HuH-7 (cell line): ENCODE results near the gene RUSC1.
A peak's percentile ranks its signal among the peaks of the same experiment; 100 is the strongest.

ENCODE experiments used
- DNase-seq: peaks from one replicate; pipeline ENCODE4 v3.0.0; 2011; ENCODE audit warnings: low spot score

The RUSC1 gene

DNA sequence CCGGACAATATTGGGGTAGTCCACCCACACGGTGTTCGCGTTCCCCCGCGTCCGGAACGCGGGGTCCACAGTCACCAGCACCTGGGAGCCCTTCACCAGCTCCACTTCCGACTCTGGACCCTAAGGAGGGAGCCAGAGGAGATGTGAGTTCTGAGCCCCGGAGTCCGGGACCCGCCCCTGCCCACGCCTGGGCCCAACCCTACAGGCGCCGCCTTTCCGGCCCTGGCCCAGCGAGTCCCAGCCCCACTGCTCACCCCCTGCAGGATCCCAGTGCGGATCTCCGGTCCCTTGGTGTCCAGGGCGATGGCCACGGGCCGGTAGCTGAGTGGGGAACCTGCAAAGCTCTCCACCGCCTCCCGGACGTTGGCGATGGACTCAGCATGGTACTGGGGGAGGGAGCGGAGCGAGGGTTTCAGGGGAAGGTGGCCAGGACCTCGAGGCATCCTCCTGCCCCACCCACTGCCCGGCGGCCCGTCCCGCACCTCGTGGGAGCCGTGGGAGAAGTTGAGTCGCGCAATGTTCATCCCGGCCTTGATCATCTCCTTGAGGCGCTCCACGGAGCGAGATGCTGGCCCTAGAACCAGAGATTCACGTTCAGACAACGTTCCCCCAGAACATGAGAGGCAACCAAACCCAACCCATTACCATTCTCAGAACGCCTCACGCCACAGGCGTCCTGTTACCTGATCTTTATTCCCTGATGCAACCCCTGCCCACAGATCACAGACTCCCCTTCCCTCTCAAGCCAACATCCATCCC, 25.3 kb upstream of the RUSC1 start:
- no peak for DNase-seq

DNA sequence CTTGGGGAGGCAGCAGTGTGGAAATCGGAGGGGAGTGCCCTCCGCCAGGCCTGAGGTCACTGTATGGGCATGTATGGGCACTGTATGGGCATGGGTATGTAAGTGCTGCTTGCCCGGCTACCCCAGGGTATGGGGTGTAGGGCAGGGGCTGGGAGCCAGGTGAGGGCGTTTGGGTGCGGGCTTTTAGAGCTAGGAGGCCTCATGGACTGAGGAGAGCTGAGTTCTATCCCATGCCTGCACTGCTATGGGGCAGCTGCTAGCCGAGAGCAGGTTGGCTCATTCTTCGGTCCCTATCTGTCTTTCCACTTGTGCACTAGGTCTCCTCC, 24.8 kb upstream of the RUSC1 start:
- no peak for DNase-seq

DNA sequence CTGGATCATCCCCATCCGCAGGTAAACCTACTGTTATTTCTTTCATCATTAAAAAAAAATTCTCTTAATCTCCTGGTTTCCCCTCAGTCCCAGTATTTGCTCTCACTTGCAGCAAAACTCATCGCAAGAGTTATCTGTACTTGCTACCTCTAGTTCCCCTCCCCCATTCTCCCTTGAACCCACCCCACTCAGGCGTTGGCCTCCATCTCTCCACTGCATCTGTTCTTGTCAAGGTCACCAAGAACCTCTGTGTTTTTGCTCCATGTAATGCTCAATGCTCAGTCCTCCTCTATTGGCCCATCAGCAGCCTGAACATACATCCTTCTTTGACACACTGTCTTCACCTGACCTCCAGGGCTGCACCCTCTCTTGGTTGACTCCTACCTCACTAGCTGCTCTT, 24.0 kb upstream of the RUSC1 start:
- DNase-seq: no peak

DNA sequence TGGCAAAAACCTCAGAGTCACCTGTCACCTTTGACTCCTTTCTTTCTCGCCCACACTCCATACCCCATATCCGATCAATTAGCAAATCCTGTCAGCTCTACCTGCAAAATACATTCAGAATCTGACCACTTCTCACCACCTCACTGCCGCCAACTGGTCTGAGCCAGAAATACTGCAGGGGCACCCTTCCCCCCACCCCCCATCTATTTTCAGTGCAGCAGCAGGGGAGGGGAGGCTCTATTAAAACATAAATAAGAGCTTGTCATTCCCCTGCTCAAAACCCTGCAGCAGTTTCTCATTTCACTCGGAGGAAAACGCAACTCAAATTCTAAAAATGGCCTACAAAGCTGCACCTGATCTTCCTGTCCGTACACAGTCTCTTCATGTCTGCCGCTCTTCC, 23.3 kb upstream of the RUSC1 start:
- DNase-seq: no peak

DNA sequence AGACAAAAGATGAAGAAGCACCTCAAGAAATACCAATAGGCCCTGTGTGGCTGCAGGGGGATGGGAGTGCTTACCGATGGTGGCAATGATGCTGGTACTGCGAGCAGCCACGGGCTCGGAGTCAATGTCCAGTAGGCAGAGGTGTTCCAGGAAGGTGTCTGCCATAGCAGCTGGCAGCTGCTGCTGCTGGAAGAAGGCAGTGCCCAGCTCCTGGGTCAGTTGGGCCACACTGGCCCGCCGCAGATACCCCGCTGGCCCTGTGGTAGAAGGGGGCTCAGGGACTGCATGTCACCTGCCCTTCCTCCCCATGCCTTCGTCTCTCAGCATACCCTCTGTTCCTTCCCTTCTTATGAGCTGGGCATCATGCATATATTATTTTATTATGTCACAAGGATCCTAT, 20.7 kb upstream of the RUSC1 start:
- DNase-seq: no peak

DNA sequence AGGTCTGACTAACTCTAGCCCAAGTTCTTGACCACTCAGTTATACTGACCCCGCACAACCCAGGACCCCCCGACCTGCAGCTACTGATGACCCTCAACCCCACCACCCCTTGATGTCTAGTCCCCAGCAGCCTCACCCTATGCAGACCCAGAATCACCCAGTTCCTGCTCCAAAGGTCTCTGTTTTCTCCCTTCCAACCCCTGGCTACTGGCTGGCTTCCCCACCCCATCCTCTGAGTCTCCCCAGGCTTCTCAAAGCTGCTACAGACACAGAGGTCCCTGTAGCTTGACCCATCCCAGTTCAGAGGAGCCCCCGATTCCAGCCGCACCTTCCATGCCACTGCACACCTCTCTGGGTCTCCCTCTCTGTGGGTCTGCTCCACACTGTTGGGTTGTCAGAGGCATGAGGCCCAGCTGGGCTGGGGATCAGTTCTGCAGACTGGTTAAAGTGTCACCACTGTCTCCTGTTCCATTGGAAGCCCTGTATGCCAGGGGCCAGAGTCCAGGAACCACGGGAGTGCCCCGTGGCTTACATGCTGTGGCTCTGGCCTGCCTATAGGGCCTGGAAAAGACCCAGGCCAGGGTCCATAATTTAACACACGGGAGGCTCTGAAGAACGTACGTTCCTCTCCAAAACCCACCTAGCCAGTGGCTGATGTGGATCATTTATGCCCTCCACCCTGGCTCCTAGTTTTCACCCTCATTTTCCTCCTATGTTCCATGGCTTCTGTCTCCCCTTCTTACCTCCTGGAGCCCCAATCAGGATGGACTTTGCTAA, 20.0 kb upstream of the RUSC1 start:
- DNase-seq: peak; percentile 56

DNA sequence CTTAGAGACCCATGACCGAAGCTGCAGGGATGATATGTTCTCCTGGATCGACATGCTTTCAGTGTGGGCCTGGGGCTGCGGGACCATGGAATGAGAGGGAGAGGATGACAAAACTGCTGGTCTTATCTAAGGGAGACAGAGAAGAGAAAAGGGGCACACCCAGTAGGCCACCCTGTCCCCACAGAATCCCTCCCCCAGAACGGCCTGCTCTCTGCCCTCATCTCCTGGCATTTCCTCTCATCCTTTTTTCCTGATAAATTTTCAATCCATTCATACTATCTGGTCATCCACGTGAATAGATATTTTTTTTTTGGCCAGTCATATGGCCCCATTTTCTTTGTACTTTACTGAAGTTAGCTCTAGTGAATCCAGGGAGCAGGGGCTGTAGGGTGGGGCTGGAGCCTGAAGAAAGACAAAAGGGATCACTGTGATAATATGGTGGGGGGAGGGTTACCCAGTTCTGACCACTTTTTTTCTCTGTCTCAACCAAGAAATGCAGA, 19.3 kb upstream of the RUSC1 start, which contains the start of gene PKLR:
Gene PKLR (minus strand): TSS at position 97 of the 500 bp plus-strand sequence. CDS start 43 bp downstream, at position 54.
- DNase-seq: no peak

DNA sequence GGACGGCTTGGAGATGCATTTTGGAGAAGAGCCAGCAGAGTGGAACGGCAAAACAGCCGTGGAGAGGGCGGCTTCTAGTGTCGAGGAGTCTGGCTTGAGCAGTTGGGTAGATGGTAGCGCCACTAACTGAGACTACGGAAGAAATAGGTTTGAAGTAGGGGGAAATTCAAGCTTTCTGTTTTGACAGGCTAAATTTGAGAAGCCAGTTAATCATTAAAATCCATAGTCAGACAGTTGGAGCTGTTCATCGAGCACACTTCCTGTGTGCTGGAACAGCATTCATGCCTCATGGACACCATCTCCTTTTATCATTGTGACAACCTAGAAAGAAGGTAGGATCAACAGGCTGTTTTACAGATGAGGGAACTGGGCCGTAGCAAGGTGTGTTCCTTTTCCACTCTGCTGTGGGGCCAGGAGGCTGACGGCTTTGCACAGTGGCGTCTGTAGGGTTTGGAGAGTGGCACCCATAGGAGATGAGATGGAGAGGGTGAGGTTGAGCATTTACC, 16.1 kb upstream of the RUSC1 start:
- DNase-seq: no peak

DNA sequence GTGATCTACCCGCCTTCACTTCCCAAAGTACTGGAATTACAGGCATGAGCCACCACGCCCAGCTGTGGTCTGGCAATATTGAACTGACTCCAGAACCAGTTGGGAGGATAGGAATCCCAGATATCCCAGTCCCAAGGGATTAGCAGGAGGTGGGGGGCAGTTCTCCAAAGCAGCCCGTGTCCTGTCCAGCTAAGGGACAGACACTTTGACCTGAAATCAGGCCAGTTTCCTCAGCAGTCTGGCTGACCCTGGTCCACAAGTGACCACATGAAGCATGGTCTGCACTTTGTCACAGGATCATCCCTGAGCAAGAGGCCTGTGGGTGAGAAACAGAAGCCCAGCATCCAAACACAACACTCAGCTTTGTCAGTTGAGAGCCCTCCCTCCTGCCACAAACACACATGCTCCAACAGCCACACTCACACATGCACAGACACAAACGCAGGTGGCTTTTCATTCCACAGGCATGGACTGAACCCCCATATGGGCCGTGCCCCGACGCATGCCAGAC, 14.8 kb upstream of the RUSC1 start:
- DNase-seq: no peak

DNA sequence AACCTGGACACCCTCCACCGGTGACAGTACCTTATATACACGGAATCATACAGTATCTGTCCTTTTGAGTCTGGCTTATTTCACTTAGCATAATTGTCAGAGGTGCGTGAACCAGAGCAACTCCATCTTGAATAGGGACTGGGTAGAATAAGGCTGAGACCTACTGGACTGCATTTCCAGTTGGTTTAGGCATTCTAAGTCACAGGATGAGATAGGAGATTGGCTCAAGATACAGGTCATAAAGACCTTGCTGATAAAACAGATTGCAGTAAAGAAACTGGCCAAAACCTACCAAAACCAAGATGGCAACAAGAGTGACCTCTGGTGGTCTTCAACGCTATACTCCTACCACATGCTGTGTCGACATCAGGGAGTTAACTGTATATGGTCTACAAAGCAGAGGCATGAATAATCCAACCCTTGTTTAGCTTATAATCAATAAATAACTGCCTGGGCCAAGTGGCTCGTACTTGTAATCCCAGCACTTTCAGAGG, 13.4 kb upstream of the RUSC1 start:
- no peak for DNase-seq

DNA sequence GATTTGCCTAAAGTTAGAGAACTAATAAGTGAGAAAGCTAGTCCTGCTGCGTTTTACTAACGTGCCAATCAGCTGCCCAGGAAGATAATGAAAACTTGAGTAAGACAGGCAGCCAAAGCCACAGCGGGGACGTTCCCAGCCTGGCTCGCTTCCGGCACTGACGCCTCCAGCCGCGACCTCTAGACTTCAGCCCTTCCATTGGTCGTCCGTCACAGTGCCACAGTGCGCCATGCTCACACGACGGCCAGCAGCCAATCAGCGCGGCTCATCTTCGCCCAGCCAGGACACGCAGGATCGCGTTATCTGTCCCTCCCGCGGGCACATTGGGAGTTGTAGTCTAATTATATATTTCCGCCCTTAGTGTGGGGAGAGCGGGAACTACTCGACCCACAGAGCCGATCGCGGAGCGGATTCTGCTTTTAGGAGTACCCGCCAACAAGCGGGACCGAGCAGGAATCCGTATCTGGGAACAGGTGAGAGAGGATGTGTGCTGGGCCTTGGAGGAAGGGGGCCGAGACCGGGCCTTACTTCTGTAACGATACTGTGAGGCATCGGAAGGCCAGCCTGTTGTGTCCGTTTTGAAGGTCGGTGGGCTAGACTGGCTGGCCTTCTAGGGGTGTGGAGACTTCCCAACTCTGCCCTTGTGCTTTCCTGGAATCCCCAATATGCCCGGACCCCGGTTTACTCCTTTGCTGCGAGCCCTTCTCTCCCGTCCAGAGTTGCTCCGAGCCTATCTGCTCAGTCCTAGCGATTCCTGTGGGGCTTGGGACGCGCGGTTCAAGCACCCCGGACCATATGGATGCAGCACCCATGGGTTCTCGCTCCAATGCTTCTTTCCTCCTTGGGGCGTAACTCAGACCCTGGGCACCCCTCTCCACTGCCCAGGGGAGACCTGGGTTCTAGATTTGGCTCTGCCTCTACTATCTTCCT, 11.9 kb upstream of the RUSC1 start, which contains the start of gene FDPS:
Gene FDPS (plus strand): TSS at position 374 of the 930 bp plus-strand sequence. CDS start 924 bp downstream, outside the sequence.
- peak; percentile 98 for DNase-seq

DNA sequence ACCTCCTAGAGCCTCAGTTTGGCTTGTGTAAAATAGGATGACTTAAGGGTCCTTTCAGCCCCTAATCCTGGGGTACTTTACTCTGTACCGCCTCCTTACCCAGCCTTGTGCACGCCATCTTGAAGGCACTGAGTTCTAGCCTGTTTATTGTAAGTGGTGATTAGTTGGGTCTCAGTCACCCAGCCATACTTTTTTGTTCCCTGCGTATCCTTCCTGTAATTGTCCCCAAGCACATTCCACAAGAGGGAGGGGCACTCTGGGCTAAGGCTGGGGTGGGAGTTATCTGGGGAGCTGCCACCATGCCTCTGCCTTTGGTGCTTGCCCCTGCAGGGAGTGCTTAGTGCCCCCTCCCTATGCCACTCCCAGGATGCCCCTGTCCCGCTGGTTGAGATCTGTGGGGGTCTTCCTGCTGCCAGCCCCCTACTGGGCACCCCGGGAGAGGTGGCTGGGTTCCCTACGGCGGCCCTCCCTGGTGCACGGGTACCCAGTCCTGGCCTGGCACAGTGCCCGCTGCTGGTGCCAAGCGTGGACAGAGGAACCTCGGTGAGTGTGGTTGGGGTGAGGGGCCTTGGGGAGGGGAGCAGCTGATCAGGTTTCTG, 11.2 kb upstream of the RUSC1 start:
- no peak for DNase-seq

DNA sequence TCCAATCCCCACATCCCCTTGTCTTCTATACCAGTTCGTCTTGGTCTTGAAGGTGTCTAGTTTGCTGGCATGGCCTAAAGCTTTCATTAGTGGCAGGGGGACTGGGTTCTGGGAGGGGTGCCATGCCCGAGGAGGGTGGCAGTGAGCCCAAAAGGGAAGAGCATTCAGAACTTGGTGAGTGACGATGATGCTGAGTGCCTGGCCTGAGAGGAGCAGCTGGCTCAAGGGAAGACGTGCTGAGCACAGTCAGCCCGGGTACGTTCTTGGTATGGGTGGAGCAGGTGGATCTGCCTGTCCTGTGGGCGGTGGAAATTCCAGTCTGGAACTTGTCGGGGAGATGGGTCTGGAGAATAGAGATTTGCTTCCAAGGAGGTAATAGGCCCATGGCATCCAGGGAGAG, 7.4 kb upstream of the RUSC1 start:
- DNase-seq: no peak

DNA sequence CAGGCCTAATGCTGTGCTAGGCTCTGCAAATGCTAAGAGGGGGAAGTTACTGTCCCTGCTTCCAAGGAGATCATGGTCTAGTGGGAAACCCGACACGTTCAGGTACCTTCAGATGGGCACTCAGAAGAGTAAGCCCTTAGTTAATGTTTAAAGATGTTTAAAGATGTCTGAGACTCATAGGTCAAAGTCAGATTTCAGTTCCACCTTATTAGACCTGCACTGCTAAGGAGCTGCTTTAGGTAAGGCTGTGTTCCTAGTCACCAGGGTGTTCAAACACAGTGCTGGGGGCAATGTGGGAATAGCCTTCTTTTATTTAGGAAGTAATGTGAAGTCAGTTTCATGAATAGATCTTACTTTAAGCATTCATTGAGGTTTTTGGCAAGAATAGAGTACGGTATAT, 3.8 kb upstream of the RUSC1 start:
- DNase-seq: no peak

DNA sequence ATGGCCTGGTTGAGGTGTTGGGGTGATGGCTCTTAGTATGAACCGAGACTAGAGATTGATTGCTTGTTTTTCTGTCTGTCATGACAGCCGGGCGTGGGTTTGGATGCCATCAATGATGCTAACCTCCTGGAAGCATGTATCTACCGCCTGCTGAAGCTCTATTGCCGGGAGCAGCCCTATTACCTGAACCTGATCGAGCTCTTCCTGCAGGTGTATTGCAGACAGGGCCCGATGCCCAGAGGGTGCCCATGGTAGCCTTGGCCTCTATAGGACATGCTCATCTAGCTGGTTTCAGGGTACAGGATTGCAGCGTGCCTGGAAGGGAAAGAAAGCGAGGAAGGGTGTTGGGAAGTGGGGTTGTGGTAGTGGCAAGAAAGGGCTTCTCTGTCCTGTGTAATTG, 2.6 kb upstream of the RUSC1 start:
- DNase-seq: no peak

DNA sequence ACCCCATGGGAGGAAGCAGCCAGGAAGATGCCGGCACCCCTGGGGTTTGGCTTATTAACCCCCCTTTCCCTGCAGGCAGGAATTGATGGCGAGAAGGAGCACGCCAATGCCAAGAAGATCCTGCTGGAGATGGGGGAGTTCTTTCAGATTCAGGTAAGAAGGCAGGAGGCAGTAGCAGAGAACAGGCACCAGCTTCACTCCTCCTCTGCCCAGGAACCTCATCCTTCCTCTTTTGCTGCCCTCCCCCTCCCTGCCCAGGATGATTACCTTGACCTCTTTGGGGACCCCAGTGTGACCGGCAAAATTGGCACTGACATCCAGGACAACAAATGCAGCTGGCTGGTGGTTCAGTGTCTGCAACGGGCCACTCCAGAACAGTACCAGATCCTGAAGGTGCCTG, 1.2 kb upstream of the RUSC1 start:
- no peak for DNase-seq

DNA sequence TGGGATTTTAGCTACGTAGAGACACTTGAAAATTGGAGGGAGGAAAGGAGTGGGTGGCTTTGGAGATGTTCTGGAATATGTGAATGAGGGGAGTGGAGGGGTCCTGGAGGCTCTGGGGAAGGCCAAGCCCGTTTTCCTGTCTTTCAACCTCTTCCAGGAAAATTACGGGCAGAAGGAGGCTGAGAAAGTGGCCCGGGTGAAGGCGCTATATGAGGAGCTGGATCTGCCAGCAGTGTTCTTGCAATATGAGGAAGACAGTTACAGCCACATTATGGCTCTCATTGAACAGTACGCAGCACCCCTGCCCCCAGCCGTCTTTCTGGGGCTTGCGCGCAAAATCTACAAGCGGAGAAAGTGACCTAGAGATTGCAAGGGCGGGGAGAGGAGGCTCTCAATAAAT, 442 bp upstream of the RUSC1 start:
- no peak for DNase-seq

DNA sequence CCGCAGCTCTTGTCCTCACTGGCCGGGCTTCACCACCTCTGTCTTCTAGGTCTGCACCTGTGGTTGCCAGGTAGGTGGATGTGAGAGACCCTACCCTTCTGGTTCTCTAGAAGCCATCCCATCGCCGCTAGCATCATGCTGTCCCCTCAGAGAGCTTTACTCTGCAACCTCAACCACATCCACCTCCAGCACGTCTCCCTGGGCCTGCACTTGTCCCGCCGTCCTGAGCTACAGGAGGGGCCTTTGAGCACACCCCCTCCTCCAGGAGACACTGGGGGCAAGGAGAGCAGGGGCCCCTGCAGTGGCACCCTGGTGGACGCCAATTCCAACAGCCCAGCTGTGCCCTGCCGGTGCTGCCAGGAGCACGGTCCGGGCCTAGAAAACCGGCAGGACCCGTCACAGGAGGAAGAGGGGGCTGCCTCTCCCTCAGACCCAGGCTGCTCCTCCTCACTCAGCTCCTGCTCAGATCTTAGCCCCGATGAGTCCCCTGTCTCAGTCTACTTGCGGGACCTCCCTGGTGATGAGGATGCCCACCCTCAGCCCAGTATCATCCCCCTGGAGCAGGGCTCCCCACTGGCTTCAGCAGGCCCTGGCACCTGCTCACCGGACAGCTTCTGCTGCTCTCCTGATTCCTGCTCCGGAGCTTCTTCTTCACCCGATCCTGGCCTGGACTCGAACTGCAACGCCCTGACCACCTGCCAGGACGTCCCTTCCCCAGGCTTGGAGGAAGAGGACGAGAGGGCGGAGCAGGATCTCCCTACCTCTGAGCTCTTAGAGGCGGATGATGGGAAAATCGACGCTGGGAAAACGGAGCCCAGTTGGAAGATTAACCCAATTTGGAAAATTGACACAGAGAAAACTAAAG, 1.2 kb downstream of the RUSC1 start:
- DNase-seq: no peak

DNA sequence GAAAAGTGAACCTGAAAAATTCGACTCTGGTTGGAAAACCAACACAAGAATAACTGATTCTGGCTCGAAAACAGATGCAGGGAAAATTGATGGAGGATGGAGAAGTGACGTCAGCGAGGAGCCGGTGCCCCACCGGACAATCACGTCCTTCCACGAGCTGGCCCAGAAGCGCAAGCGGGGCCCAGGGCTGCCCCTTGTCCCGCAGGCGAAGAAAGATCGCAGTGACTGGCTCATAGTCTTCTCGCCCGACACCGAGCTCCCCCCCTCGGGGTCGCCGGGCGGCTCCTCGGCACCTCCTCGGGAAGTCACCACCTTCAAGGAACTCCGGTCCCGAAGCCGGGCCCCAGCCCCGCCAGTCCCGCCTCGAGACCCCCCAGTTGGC, 1.9 kb downstream of the RUSC1 start:
- no peak for DNase-seq
